Left lung (tissue), 10 donors: ENCODE measurements around the gene PAK6. TPM values are rescaled to one million over a fixed set of nuclear protein-coding genes. Genes with fewer than 3 reads are reported as not detected.

Experiments used
- ATAC-seq: fragments of 200-7000 bp; cut with Tn5 transposase; one replicate; pipeline ENCODE4 v1.9.1; 2020; ENCODE audit warnings: moderate library complexity
- DNase-seq, 4 donors: peaks; one replicate each; pipeline ENCODE4 v3.0.0-alpha.2; 2013 to 2020
- H3K27ac ChIP-seq, 2 donors: fragments of 200-600 bp; sonication (generic) in 1 of 2; one replicate each; pipeline versions ENCODE4 v1.5.0 to v1.8.0; 2020 to 2021
- H3K27me3 ChIP-seq, 2 donors: fragments of 200-600 bp; sonication (generic) in 1 of 2; one replicate each; pipeline versions ENCODE4 v1.5.0 to v1.8.0; 2020 to 2021
- H3K36me3 ChIP-seq, 2 donors: fragments of 200-600 bp; sonication (generic) in 1 of 2; one replicate each; pipeline versions ENCODE4 v1.5.0 to v1.8.0; 2020 to 2021
- H3K4me1 ChIP-seq, 2 donors: fragments of 200-600 bp; one replicate each; pipeline ENCODE4 v1.8.0; 2021
- H3K4me3 ChIP-seq, 2 donors: fragments of 200-600 bp; sonication (generic) in 1 of 2; one replicate each; pipeline versions ENCODE4 v1.5.0 to v1.8.0; 2020 to 2021; ENCODE audit warnings: mild to moderate bottlenecking in 1 of 2
- H3K9me3 ChIP-seq, 2 donors: fragments of 200-600 bp; sonication (generic) in 1 of 2; one replicate each; pipeline versions ENCODE4 v1.5.0 to v1.8.0; 2020 to 2021
- intact Hi-C, 2 donors: fragments of 100-400 bp; cut with DNase I; formaldehyde crosslinking; loops; one replicate each; pipeline versions ENCODE4 v1.11.2 to v1.14.2; 2022
- polyA plus RNA-seq, 6 donors: library from polyadenylated mRNA; unstranded; fragments of 120-200 nt; gene quantifications; one replicate each; pipeline ENCODE4 v1.2.1, GENCODE V29; 2013; ENCODE audit not compliant: insufficient read length in 6 of 6
- total RNA-seq, 2 donors: library from RNA; stranded (reverse); fragmentation: NEBNext Ultra II Directional; extraction: Animal tissue kit (Norgen Biotek cat#: 25700); gene quantifications; one replicate each; pipeline ENCODE4 v1.2.1, GENCODE V29; 2021
- TF ChIP-seq, protein P1 (sequence below), 2 donors: fragments of 200-600 bp; sonication (generic) in 1 of 2; IDR thresholded peaks; one replicate each; pipeline versions ENCODE4 v1.5.0 to v1.8.0; 2021; ENCODE audit warnings: antibody characterized with exemption in 2 of 2
- donor health status: DM: no; HTN: yes; CAD: no.
- donor health status: DM: no; HTN: no; CAD: no.

PAK6 gene
- total and polyA plus RNA-seq, 8 donors = 5.3 to 14.6 (median 8.1) TPM

GRCh38 chr15:40198355-40199085 is 40.3 kb upstream of the PAK6 start:
- TF ChIP-seq, protein P1, sequence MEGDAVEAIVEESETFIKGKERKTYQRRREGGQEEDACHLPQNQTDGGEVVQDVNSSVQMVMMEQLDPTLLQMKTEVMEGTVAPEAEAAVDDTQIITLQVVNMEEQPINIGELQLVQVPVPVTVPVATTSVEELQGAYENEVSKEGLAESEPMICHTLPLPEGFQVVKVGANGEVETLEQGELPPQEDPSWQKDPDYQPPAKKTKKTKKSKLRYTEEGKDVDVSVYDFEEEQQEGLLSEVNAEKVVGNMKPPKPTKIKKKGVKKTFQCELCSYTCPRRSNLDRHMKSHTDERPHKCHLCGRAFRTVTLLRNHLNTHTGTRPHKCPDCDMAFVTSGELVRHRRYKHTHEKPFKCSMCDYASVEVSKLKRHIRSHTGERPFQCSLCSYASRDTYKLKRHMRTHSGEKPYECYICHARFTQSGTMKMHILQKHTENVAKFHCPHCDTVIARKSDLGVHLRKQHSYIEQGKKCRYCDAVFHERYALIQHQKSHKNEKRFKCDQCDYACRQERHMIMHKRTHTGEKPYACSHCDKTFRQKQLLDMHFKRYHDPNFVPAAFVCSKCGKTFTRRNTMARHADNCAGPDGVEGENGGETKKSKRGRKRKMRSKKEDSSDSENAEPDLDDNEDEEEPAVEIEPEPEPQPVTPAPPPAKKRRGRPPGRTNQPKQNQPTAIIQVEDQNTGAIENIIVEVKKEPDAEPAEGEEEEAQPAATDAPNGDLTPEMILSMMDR (IDR thresholded peaks at IDR 0.05) = no peak

GRCh38 chr15:40204100-40204499 is 34.8 kb upstream of the PAK6 start:
- Histone ChIP-seq H3K27me3 (no peaks in the 10 kb centered on the region), H3K36me3 (peaks cover 0 to 13% of the 10 kb centered on the region in 2 donors), H3K4me1 (no peaks in the 10 kb centered on the region), H3K9me3 (no peaks in the 10 kb centered on the region), H3K27ac (no peak overlapping the region), H3K4me3 (no peak overlapping the region)
- intact Hi-C loops = no loop called here
- TF ChIP-seq, protein P1 (IDR thresholded peaks at IDR 0.05) = no peak
- no peak for ATAC-seq
- DNase-seq = no peak

More at GRCh38 chr15:40198355-40199085, 40.3 kb upstream of the PAK6 start:
- H3K4me3 ChIP-seq = no peak overlapping the region
- H3K4me1 ChIP-seq = peaks cover 0 to 4% of the 10 kb centered on the region in 2 donors
- no peaks in the 10 kb centered on the region for H3K27me3 ChIP-seq
- H3K36me3 ChIP-seq = no peaks in the 10 kb centered on the region
- no peak for DNase-seq
- no peaks in the 10 kb centered on the region for H3K9me3 ChIP-seq
- intact Hi-C loops = no loop called here
- ATAC-seq = no peak
- no peak overlapping the region for H3K27ac ChIP-seq

DNA sequence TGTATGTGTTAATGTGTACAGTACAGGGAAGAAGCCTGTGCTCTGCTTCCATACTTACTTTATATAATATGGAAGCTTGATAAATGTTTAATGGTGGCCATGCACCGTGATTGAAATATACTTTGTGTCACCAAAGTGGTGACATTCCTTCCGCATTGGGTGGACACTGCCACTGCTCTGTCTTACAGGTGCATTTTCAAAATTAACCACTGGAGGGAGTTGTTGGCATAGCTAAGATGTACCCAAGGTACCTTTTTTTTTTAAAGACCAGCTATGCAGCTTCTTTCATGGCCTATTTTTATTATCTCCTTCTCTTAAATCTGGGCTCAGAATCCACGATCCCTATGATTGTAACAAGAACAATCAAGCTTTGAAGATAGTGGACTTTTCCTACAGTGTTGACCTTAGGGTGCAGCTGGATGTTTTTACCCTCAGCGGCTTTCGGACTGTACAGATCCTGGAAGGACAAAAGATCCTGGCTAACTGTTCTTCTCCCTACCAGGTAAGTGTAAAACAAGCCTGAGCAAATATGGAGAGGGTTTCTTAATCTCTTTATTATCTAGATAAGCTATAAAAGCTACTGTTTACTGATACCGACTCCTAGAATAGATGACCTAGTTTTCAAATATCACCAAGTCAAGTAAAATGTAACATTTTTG is 21.6 kb upstream of the PAK6 start:
- Histone ChIP-seq H3K27ac (no peak overlapping the region), H3K4me3 (no peak overlapping the region), H3K27me3 (no peaks in the 10 kb centered on the region), H3K4me1 (no peaks in the 10 kb centered on the region), H3K36me3 (peaks cover 0 to 12% of the 10 kb centered on the region in 2 donors), H3K9me3 (no peaks in the 10 kb centered on the region)
- TF ChIP-seq, protein P1 (IDR thresholded peaks at IDR 0.05) = peak; percentile 82 to 93
- intact Hi-C loops = no loop called here
- DNase-seq = peak in 2 of 4 donors; percentile 57 to 81
- peak; percentile 99 for ATAC-seq

- no peak for ATAC-seq
Measured at GRCh38 chr15:40219801-40220200, 19.1 kb upstream of the PAK6 start.

DNA sequence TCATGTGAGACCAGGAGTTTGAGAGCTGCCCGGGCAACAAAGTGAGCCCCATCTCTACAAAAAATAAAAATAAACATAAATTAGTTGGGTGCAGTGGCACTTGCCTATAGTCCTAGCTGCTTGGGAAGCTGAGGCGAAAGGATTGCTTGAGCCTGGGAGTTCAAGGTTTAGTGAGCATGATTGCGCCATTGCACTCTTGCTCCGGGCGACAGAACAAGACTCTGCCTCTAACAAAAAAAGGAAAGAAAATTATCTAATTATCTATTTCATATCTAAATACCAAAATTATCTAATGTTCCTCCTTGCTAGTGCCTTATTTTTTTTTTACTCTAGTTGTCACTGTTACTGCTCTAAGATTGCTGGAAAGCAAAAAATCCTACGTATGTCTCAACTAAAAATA is 16.7 kb upstream of the PAK6 start:
- TF ChIP-seq, protein P1 (IDR thresholded peaks at IDR 0.05) = no peak
- no peak overlapping the region for H3K27ac ChIP-seq
- DNase-seq (no peak), ATAC-seq (no peak)
- intact Hi-C loops = no loop called here
- no peaks in the 10 kb centered on the region for H3K4me1 ChIP-seq
- no peaks in the 10 kb centered on the region for H3K9me3 ChIP-seq
- H3K36me3 ChIP-seq = peaks cover 0 to 13% of the 10 kb centered on the region in 2 donors
- H3K4me3 ChIP-seq = no peak overlapping the region
- H3K27me3 ChIP-seq = no peaks in the 10 kb centered on the region

More at GRCh38 chr15:40219801-40220200, 19.1 kb upstream of the PAK6 start:
- Histone ChIP-seq H3K27ac (no peak overlapping the region), H3K4me3 (no peak overlapping the region), H3K36me3 (peaks cover 0 to 13% of the 10 kb centered on the region in 2 donors), H3K9me3 (no peaks in the 10 kb centered on the region), H3K4me1 (no peaks in the 10 kb centered on the region), H3K27me3 (no peaks in the 10 kb centered on the region)
- DNase-seq = no peak
- intact Hi-C loops = loop anchor here in 1 of 2 donors (2.0 kb wide), 1 partner anchor 55 kb away; no protein-coding TSS in a partner anchor
- TF ChIP-seq, protein P1 (IDR thresholded peaks at IDR 0.05) = no peak
